HG03469 (cell line): ENCODE results near the gene DMAC2.
"Not testable (repeated sequence)": the region's sequence is repeated elsewhere in the genome, so short reads cannot be mapped to it uniquely, and the experiment has no call there.

Experiments
- ATAC-seq: cut with Tn5 transposase; IDR thresholded peaks from one replicate; pipeline ENCODE4 v1.9.1; 2021; ENCODE audit warnings: mild to moderate bottlenecking, moderate library complexity, moderate number of reproducible peaks; ENCODE audit not compliant: unreplicated experiment

Gene DMAC2

GRCh38 chr19:41402010-41402409 lies 37.7 kb downstream of the DMAC2 start:
- ATAC-seq = no peak

GRCh38 chr19:41401483-41401882 lies 38.2 kb downstream of the DMAC2 start:
- no peak for ATAC-seq

- ATAC-seq = no peak
Measured at GRCh38 chr19:41399525-41399924, 40.2 kb downstream of the DMAC2 start.

- no peak for ATAC-seq
Measured at GRCh38 chr19:41399091-41399490, 40.6 kb downstream of the DMAC2 start.

- ATAC-seq = no peak
Measured at GRCh38 chr19:41398598-41398997, 41.1 kb downstream of the DMAC2 start.

GRCh38 chr19:41398050-41398418 lies 41.7 kb downstream of the DMAC2 start:
- no peak for ATAC-seq

GRCh38 chr19:41397086-41398049 lies 42.3 kb downstream of the DMAC2 start, which contains the start of the genes BCKDHA and EXOSC5:
Gene BCKDHA (plus strand): TSS chr19:41397818. CDS start chr19:41397828, 10 bp downstream.
Gene EXOSC5 (minus strand): TSS chr19:41397359. CDS start chr19:41397328, 31 bp downstream.
- ATAC-seq = peak; percentile 77

- ATAC-seq = no peak
Measured at GRCh38 chr19:41395355-41395754, 44.4 kb downstream of the DMAC2 start.

GRCh38 chr19:41392775-41393174 lies 46.9 kb downstream of the DMAC2 start:
- no peak for ATAC-seq

- no peak for ATAC-seq
Measured at GRCh38 chr19:41391618-41392017, 48.1 kb downstream of the DMAC2 start.

GRCh38 chr19:41386442-41386841 lies 53.3 kb downstream of the DMAC2 start:
- ATAC-seq = no peak

- ATAC-seq = no peak
Measured at GRCh38 chr19:41384351-41384750, 55.4 kb downstream of the DMAC2 start.

- ATAC-seq = not testable (repeated sequence)
Measured at GRCh38 chr19:41381536-41381935, 58.2 kb downstream of the DMAC2 start.
